Head of caudate nucleus (tissue), 42 donors: ENCODE results near the gene SIRPB1.

Source experiments
- DNase-seq, 42 donors: peaks; one replicate each; pipeline versions ENCODE4 v3.0.0 to v3.0.0-alpha.2; 2020 to 2021; ENCODE audit warnings: mixed read lengths in 7 of 42
- intact Hi-C: fragments of 100-400 bp; cut with DNase I; formaldehyde crosslinking; loops from one replicate; pipeline ENCODE4 v1.15.0; 2022

SIRPB1 gene

DNA sequence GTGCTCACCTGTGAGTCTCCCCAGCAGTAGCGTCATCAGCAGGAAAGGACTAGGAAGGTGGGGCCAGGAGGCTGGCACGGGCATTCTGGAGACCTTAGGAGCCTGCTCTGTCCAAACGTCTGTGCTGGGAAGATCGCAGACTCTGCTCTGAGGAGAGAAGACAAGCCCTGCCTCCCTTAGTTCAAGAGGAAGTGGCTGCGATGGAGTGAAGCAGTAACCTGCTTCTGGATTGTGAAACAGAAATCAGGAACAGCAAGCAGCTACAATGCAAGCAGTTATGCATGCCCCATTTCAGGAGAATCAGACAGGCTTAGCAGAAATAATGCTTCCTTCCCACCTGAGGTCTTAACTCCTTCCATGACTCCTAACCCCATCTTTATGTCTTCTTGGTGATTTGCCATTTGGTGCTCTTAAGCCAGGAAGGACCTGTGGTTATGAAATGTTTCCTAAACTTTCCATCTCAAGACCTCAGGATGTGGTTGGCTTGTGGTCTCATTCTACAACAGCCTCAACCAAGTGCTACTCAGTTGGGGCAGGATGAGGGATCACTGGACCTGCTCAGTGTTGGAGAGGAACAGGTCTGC is at the start of gene SIRPB1:
Gene SIRPB1 (minus strand): TSS at position 149 of the 584 bp plus-strand sequence. CDS start 65 bp downstream, at position 84.
- intact Hi-C loops, result no loop called here
- DNase-seq, result peak in 3 of 42 donors; percentile 13 to 39 (median 14)

DNA sequence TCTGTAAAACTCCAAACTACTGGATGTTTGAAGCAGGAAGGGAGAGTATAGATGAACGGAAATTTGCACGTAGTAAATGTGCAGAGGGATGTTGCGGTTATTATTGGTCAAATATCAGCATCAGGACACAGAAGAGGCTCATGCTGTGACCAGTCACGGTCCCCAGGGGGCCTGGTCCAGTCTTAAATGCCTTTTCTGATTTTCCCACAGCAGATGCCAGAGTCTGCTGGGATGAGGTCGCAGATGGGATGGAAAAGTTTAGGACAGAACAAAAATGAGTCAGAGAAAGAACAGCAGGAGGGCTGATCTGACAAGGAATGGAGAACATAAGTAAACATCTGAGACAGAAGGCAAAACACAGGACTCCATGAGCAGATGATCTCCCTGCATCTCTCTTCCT is 49.5 kb upstream of the SIRPB1 start:
- peak in 1 of 42 donors; percentile 4 for DNase-seq
- intact Hi-C loops, result loop anchor here (10.0 kb wide), 1 partner anchor 55 kb away; no protein-coding TSS in a partner anchor

DNA sequence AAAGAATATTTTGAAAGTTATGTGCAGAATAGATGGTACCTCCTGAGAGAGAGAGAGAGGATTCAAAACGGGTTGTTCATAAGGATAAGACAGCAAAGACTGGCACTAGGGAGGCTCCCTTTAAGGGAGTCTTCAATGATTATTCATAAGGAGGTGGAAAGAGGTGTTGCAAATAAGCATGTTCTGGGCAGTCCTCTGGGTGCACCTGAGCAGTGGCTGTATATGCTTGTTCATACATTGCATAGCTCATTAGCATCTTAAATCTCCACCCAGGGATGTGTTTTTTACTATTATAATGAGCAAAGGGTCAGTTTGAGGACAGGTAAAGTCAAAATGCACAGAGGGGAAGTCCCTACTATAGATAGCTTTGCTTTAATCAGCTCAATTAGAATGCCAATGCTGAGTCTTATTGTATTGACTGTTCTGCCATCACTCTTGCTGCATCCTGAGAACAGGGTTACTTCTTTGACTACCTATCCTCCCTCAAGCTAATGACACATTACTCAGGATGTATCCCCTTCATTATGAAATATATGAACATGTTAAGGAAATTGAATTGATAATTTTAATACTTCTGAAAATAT is 47.8 kb upstream of the SIRPB1 start:
- no peak for DNase-seq
- intact Hi-C loops, result loop anchor here (10.0 kb wide), 1 partner anchor 57 kb away; no protein-coding TSS in a partner anchor

DNA sequence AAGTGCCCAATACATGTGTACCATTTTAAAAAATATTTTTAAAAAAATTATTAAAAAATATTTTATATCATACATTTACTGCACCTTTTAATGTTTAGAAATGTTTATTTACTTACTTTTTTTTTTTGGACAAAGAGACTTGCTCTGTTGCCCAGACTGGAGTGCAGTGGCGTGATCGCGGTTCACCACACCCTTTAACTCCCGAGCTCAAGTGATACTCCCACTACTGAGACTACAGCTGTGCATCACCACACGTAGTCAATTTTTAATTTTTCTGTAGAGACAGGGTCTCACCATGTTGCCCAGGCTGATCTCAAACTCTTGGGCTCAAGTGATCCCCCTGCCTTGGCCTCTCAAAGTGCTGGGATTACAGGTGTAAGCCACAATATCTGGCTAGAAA is 47.0 kb upstream of the SIRPB1 start:
- intact Hi-C loops, result loop anchor here (10.0 kb wide), 1 partner anchor 58 kb away; no protein-coding TSS in a partner anchor
- DNase-seq, result no peak

DNA sequence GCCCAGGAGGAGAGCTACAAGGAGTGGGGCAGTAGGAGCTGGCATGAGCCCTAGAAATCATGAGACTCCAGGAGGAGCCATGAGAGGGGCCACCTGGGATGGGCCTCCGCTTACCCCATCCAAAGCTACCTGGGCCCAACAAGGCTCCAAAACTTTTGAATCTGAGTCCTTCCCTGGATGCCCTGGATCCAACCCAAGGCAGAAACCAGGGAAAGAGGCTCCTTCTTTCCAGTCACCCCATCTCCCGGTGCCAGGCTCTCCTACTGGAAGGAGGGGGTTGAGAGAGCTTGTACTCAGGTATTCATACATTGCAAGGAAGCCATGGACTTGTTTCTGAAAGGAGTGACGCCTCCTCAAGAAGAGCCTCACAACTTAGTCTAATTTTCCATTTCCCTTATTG is 45.5 kb upstream of the SIRPB1 start:
- intact Hi-C loops, result loop anchor here (10.0 kb wide), 1 partner anchor 59 kb away; no protein-coding TSS in a partner anchor
- no peak for DNase-seq

DNA sequence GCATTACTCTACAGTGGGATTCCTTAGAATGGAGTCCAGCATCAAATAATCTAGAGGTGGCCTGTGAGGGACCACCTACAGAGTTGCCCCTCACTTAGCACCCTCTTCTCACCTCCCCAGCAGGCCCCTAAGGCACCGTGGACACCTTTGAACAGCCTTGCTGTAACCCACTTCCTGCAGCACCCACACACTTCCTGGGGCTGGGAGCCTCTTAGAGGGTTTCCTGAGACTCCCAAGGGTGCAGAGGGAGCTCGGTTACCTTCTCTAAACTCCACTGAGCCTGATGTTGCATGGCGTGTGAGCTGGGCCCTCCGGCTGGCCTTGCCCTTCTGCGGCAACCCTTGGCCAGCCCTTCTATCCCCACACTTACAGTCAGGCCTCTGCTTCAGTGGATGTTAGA is 45.1 kb upstream of the SIRPB1 start:
- no peak for DNase-seq
- intact Hi-C loops, result loop anchor here (10.0 kb wide), 1 partner anchor 60 kb away; no protein-coding TSS in a partner anchor

DNA sequence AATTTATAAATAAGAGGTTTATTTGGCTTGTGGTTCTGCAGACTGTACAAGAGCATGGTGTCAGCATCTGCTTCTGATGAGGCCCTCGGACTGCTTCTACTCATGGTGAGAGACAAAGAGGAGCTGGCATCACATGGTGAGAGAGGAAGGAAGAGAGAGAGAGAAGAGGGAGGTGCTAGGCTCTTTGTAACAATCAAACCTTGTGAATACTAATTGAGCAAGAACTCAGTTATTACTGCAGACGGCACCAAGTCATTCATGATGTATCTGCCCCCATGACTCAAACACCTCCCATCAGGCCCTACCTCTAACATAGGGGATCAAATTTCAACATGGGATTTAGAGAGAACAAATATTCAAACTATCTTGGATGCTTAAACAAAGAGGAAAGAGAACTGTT is 44.1 kb upstream of the SIRPB1 start:
- intact Hi-C loops, result loop anchor here (10.0 kb wide), 1 partner anchor 61 kb away; no protein-coding TSS in a partner anchor
- DNase-seq, result no peak

DNA sequence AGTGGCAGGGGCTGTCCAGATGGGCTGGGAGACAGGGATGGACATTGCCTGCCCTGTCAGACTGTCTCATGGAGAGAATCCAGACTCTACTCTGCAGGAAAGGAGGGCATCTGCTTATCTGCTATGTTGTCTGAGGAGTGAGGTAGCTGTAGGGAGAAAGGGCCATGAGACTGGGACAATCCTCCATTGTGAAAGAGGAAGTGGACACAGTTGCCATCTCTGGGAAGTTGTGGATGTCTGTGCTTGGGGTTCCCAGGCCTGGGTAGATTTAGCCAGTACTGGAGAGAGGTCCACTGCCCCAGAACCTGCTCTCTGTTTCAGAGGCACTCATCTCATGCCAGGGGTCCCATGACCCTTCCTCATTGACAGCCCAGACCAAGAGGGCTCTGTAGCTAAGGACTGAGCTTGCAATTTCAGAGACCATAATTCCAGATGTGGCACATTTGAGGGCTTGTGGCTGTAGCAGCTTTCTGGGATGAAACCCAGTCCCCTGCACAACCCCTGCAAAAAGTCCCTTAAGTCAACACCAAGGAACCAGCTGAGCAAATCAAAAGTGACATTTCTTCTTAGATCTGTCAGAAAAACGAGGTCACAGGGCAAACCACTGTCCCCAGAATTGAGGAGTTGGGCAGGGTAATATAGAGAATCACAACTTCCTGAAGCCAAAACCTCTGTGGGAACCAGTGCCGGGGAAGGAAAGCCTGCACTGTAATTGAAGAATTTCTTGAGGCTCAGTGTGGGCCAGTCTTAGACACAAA is 41.9 kb upstream of the SIRPB1 start:
- intact Hi-C loops, result loop anchor here (10.0 kb wide), 1 partner anchor 63 kb away; no protein-coding TSS in a partner anchor
- no peak for DNase-seq

DNA sequence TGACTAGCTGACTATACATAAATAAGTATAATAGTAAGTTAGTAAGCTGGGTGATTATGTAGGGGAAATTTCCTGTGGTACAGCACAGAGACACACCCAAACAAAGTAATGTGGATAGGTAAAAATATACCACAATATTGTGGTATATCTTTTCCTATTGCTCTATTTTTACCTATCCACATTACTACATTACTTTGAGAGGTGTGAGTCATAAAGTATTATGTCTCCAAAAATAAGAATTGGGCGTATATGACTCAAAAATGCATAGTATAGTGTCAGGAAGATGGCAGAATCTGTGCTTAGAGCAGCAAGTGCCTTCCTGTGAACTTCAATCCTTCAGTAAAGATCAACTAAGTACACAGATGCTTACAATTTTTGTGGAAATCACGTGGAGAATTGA is 40.4 kb upstream of the SIRPB1 start:
- no peak for DNase-seq
- intact Hi-C loops, result loop anchor here (10.0 kb wide), 1 partner anchor 65 kb away; no protein-coding TSS in a partner anchor

DNA sequence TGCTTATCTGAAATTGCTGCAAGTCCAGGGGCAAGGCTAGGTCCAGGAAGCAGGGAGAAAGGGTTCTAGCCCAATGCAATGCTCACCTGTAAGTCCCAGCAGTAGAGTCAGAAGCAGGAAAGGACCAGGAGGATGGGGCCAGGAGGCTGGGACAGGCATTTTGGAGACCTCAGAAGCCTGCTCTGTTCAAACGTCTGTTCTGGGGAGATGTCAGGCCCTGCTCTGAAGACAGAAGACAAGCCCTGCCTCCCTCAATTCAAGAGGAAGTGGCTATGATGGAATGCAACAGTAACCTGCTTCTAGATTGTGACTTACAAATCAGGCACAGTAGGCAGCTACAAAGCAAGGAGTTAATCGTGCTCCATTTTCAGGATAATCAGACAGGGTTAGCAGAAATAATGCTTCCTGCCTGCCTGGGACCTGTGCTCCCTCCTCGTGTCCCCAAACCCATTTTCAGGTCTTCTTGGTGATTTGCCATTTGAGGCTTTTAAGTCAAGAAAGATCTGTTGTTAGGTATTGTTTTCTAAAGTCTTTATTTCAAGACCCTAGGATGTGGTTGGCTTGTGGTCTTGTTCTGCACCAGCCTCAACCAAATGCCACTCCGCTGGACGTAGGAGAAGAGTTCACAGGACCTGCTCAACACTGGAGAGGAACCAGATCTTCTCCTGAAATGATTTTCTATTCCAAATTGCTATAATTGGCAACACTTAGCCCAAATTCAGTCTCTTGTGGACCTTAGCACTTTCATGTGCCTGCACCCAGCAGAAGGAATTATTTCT is 37.9 kb upstream of the SIRPB1 start, which contains the start of gene SIRPG:
Gene SIRPG (minus strand): TSS at position 224 of the 779 bp plus-strand sequence. CDS start 65 bp downstream, at position 159.
- DNase-seq, result no peak
- intact Hi-C loops, result no loop called here

DNA sequence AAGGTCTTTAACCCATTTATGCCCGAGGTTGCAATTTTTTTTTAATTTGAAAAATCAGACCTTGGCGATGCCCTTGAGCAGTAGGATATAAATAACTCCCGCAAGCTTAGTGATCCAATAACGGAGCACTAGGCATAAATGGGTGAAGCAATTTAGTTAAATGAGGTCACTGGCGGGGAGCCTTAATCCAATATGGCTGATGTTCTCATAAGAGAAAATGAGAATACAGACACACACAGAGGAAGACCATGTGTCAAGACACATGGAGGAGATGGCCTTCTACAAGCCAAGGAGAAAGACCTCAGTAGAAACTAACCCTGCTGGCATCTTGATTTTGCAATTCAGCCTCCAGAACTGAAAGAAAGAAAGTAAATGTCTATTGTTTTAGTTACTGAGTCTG is 37.0 kb upstream of the SIRPB1 start:
- no peak for DNase-seq
- intact Hi-C loops, result no loop called here

DNA sequence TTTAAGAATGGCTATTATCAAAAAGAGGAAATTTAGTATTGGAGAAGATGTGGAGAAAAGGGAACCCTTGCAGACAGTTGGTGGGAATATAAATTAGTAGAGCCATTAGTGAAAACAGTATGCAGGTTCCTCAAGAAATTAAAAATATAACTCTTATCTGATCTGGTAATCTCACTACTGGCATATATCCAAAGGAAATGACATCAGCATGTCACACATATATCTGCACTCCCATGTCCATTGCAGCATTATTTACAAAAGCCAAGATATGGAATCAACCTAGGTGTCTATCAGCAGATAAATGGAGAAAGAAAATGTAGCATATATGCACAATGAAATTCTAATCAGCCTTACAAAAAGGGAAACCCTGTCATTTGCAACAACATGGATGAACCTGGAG is 35.2 kb upstream of the SIRPB1 start:
- no peak for DNase-seq
- intact Hi-C loops, result no loop called here

DNA sequence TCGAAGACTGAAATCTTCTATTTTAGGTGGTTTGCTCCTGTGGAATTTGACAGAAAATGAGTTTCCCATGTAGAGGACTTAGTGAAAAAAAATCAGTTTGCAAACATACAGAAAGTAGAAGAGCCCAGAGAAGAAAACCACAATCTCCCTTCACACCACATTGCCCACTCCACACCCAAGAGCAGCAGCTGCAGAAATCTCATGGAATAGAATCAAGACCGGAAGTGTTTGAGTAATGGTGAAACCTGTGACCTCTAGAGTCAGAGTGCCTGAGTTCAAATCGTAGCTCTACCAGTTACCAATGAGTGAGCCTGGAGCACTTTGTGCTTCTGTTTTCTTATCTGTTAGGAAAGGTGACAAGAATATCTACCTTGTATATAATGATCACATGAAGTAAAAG is 33.2 kb upstream of the SIRPB1 start:
- no peak for DNase-seq

DNA sequence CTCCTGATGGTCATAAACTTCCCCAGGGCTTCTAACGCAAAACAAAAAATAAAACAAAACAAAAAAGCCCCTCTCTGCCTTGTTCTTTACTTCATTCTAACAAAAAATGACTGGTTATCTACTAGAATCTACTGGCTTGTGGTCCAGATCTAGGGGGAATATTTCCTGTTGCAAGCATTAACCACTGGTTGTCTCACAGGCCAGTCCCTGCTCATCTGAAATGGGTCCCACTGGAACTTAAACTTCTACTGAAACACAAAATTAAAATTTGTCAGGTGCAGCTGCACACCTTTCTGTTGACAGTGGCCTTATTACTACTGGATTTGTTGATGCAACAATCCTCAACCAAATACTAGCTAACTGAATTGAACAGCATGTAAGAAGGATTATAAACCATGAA is 32.3 kb upstream of the SIRPB1 start:
- intact Hi-C loops, result no loop called here
- no peak for DNase-seq

More for the DNA sequence above, 33.2 kb upstream of the SIRPB1 start:
- intact Hi-C loops, result no loop called here

DNA sequence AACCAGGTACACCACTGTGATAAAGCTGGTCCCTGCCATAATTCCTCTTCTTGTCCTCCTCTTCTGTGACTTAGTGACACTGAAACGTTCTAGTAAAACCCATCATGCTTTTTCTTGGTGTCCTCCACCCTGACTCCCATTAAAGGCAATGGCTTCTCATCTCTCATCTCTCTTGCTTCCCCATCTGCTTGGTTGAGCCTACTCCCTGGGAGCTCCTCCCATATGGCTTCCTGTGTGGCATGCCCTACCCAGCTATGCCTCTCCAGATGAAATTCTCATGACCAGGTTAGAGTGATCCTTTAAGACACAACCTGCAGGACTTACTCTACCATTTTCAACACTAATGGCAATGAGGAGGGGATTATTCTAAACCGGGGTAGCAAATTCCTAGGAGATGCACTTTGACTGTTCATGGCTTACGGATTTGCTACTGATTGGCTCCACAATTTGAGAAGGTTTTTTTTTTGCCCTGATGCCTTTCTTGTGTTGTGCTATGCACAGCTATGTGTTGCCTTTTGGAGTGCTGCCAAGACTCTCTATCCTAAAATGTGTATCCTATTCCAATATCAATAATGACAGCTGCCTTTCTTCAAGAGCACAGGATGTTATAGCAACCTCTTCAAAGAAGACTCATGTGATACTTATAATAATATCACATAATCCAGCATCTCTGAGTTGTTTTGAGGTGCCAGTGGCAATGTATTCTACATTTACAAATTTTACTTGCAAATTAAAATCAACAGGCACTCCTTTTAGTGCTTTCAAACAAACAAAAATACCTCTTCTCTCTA is 31.7 kb upstream of the SIRPB1 start:
- DNase-seq, result no peak
- intact Hi-C loops, result no loop called here

DNA sequence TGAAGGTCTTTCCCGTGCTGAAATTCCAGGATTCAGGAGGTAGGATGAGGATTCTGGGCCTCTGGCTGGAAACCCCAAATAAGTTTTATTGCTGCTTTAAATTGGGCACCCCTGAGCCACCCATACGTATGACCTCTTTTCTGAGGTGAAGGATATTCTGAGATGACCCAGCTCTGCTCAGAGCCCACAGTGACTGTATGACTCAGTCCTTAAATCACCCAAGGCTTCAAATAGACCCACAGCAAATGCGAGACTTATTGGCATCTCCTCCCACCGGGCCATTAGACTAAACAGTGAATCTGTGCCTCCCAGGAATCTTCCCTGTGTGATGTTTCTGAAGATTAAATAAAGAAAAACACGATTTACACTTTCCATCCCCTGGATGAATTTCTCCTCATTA is 28.3 kb upstream of the SIRPB1 start:
- intact Hi-C loops, result no loop called here
- no peak for DNase-seq

DNA sequence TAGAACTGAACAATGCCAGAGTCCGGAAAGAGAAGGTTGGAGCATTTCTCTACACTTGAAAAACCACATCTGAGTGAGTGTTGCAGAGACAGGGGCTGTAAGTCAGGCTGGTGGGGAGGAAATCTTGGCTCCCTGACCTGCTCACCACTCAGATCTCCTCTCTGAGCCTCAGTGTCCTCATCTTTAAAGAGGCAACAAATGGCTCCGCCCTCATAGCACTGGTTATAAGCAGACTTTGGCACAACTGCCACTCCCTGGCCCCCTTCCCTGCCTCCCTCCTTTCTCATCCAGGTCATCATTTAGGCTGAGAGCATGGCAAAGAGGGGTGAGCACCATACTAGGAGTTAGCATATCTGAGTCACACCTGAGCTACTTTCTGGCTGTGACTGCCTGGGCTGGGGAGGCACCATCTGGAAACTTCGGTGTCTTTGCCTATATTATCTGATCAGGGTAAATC is 27.2 kb upstream of the SIRPB1 start:
- DNase-seq, result no peak
- intact Hi-C loops, result no loop called here
